B cell (primary cell): ENCODE results near the gene DAAM2. TPM values are rescaled to one million over a fixed set of nuclear protein-coding genes. Genes with fewer than 3 reads are reported as not detected.

Experiments
- ATAC-seq: fragments of 200-7000 bp; cut with Tn5 transposase; one replicate; pipeline ENCODE4 v1.10.0; 2021; ENCODE audit warnings: low read depth, mild to moderate bottlenecking, moderate number of reproducible peaks, moderate library complexity
- CTCF ChIA-PET: fragments of 350-600 bp; sonication (Branson Sonifier 250); formaldehyde crosslinking; loops from one replicate; lab custom pipeline; 2021; ENCODE audit warnings: antibody characterized with exemption, inconsistent platforms; lab: Charles Lee
- POLR2A ChIA-PET: fragments of 350-600 bp; sonication (Branson Sonifier 250); formaldehyde crosslinking; loops from one replicate; lab custom pipeline; 2021; ENCODE audit warnings: antibody characterized with exemption; lab: Charles Lee
- DNase-seq: peaks from one replicate; pipeline ENCODE4 v3.0.0; 2013
- H2AFZ ChIP-seq: 2 replicates; pipeline ENCODE4 v1.6.1; 2012; ENCODE audit warnings: mild to moderate bottlenecking, low read depth, low read length; ENCODE audit not compliant: insufficient read depth, poor library complexity, severe bottlenecking
- H3K27ac ChIP-seq, 2 donors: 1 replicate in 1 of 2; 2 replicates in 1 of 2; pipeline ENCODE4 v1.5.1; 2012 to 2013; ENCODE audit warnings: low read length in 2 of 2, mild to moderate bottlenecking in 2 of 2, moderate library complexity in 1 of 2
- H3K27me3 ChIP-seq, 4 experiments: fragments of 200-600 bp in 1 of 4; sonication (generic) in 1 of 4; replicated peaks in 1 of 4; 1 replicate in 2 of 4; 2 replicates in 2 of 4; pipeline versions ENCODE4 v1.6.1 to v1.7.0; 2013 to 2016; ENCODE audit warnings: low read length in 3 of 4, mild to moderate bottlenecking in 2 of 4, mixed read lengths in 1 of 4, moderate library complexity in 1 of 4; ENCODE audit not compliant: insufficient read depth in 4 of 4, control insufficient read depth in 3 of 4; ENCODE audit errors: control extremely low read depth in 1 of 4
- H3K36me3 ChIP-seq, 2 experiments: replicated peaks in 1 of 2; 1 replicate in 1 of 2; 2 replicates in 1 of 2; pipeline versions ENCODE4 v1.6.1 to v1.7.1; 2013; ENCODE audit warnings: low read length in 1 of 2; ENCODE audit not compliant: insufficient read depth in 2 of 2, control insufficient read depth in 1 of 2; ENCODE audit errors: control extremely low read depth in 1 of 2, extremely low read depth in 1 of 2
- H3K4me1 ChIP-seq, 2 donors: fragments of 200-600 bp in 1 of 2; sonication (generic) in 1 of 2; 1 replicate in 1 of 2; 2 replicates in 1 of 2; pipeline versions ENCODE4 v1.5.1 to v1.6.1; 2013 to 2017; ENCODE audit warnings: low read length in 2 of 2; ENCODE audit not compliant: control insufficient read depth in 2 of 2, insufficient read depth in 2 of 2
- H3K4me2 ChIP-seq: replicated peaks from 2 replicates; pipeline ENCODE3; 2012; ENCODE audit warnings: mild to moderate bottlenecking, low read depth, low read length; ENCODE audit not compliant: poor library complexity, severe bottlenecking
- H3K4me3 ChIP-seq, 5 experiments: fragments of 200-600 bp in 1 of 5; sonication (generic) in 1 of 5; 1 replicate in 3 of 5; 2 replicates in 2 of 5; pipeline versions ENCODE4 v1.5.1 to v1.7.0; 2011 to 2016; ENCODE audit warnings: low read length in 4 of 5, mild to moderate bottlenecking in 4 of 5, low read depth in 2 of 5, control low read depth in 1 of 5, moderate library complexity in 1 of 5; ENCODE audit not compliant: insufficient read depth in 1 of 5; ENCODE audit errors: control extremely low read depth in 1 of 5, extremely low read depth in 1 of 5
- H3K79me2 ChIP-seq: fragments of 200-600 bp; sonication (generic); one replicate; pipeline ENCODE4 v1.6.0; 2016; ENCODE audit warnings: low read length; ENCODE audit not compliant: control insufficient read depth, insufficient read depth
- H3K9ac ChIP-seq: fragments of 200-600 bp; sonication (generic); 2 replicates; pipeline ENCODE4 v1.6.1; 2017; ENCODE audit warnings: mild to moderate bottlenecking, low read length, moderate library complexity
- H3K9me3 ChIP-seq, 3 donors: one replicate each; pipeline versions ENCODE4 v1.6.1 to v1.7.1; 2013; ENCODE audit warnings: low read length in 2 of 3; ENCODE audit not compliant: control insufficient read depth in 2 of 3, insufficient read depth in 1 of 3; ENCODE audit errors: control extremely low read depth in 1 of 3
- H4K20me1 ChIP-seq: 2 replicates; pipeline ENCODE4 v1.6.0; 2012; ENCODE audit warnings: mild to moderate bottlenecking, low read length; ENCODE audit not compliant: insufficient read depth, control insufficient read depth, poor library complexity, severe bottlenecking
- H3K27ac Mint-ChIP-seq: one replicate; pipeline ENCODE4 v1.8.0; 2021; ENCODE audit warnings: mixed read lengths
- H3K27me3 Mint-ChIP-seq: one replicate; pipeline ENCODE4 v1.8.0; 2021; ENCODE audit warnings: mixed read lengths
- H3K4me1 Mint-ChIP-seq: one replicate; pipeline ENCODE4 v1.8.0; 2021; ENCODE audit warnings: mixed read lengths
- H3K4me3 Mint-ChIP-seq: one replicate; pipeline ENCODE4 v1.8.0; 2021; ENCODE audit warnings: mixed read lengths
- H3K9me3 Mint-ChIP-seq: one replicate; pipeline ENCODE4 v1.8.0; 2022; ENCODE audit warnings: mixed read lengths; ENCODE audit not compliant: insufficient read depth
- CTCF ChIP-seq: fragments of 200-600 bp; IDR thresholded peaks from one replicate; pipeline ENCODE4 v1.8.0; 2022; ENCODE audit warnings: antibody characterized with exemption, mild to moderate bottlenecking
- EZH2 ChIP-seq: IDR thresholded peaks from 2 replicates; pipeline ENCODE4 v1.6.1; 2012; ENCODE audit warnings: borderline replicate concordance, low read depth, mild to moderate bottlenecking, moderate library complexity, low read length; ENCODE audit not compliant: insufficient read depth, poor library complexity, severe bottlenecking
- WGBS: methylation state at CpG from one replicate; pipeline ENCODE4 v1.1.5; 2013; ENCODE audit warnings: missing lambda C conversion rate; ENCODE audit not compliant: insufficient coverage; 5-methylcytosine and 5-hydroxymethylcytosine counted together
- intact Hi-C: fragments of 100-400 bp; cut with micrococcal nuclease; formaldehyde crosslinking; loops from one replicate; pipeline ENCODE4 v1.10.0; 2022
- polyA plus RNA-seq: library from polyadenylated mRNA; depleted of rRNA; stranded (reverse); fragments of >200 nt; gene quantifications from 2 replicates; pipeline ENCODE4 v1.2.3, GENCODE V29; 2012
- total RNA-seq, 2 donors: library from RNA; stranded (reverse); fragments of 120-200 nt in 1 of 2; gene quantifications; 1 replicate in 1 of 2; 2 replicates in 1 of 2; pipeline versions ENCODE4 v1.2.3 to v1.2.4, GENCODE V29; 2013 to 2022

DAAM2 gene
- total and polyA plus RNA-seq, 2 donors (not counting 1 experiment from before 2014, with no cell fraction given): not detected

GRCh38 chr6:39800034-39801032 is 8.2 kb downstream of the DAAM2 start:
- ChIA-PET CTCF (no interaction called here), POLR2A (no interaction called here)
- intact Hi-C loops: no loop called here
- Histone ChIP-seq H3K4me2 (no peak overlapping the region), H3K36me3 (no peaks in the 10 kb centered on the region), H3K79me2 (no peaks in the 10 kb centered on the region), H4K20me1 (no peaks in the 10 kb centered on the region), H3K4me1 (no peaks in the 10 kb centered on the region), H2AFZ (no peak overlapping the region), H3K4me3 (no peak overlapping the region), H3K27ac (no peak overlapping the region), H3K9me3 (no peaks in the 10 kb centered on the region), H3K27me3 (peaks cover 0 to 3% (median 1%) of the 10 kb centered on the region in 4 experiments), H3K9ac (no peak overlapping the region)
- WGBS: 87% methylated on average over 10 of the region's 10 CpGs
- no peaks in the 10 kb centered on the region for H3K4me1 Mint-ChIP-seq
- no peak overlapping the region for H3K4me3 Mint-ChIP-seq
- DNase-seq (no peak), ATAC-seq (no peak)
- H3K27me3 Mint-ChIP-seq: peaks cover 12% of the 10 kb centered on the region
- TF ChIP-seq EZH2 (no peak), CTCF (no peak)
- H3K27ac Mint-ChIP-seq: no peak overlapping the region
- no peaks in the 10 kb centered on the region for H3K9me3 Mint-ChIP-seq
